Brain microvascular endothelial cell (primary cell): ENCODE data around the gene NAV1.
A peak's percentile ranks its signal among the peaks of the same experiment; 100 is the strongest.

Experiments
- DNase-seq: peaks from one replicate; pipeline ENCODE4 v3.0.0-alpha.2; 2020
- H3K27ac ChIP-seq: fragments of 250-450 bp; sonication (Bioruptor Pico); 2 replicates; pipeline ENCODE4 v1.5.1; 2020; ENCODE audit warnings: mild to moderate bottlenecking, moderate library complexity
- H3K27me3 ChIP-seq: fragments of 250-450 bp; sonication (Bioruptor Pico); replicated peaks from 2 replicates; pipeline ENCODE4 v1.5.1; 2020; ENCODE audit warnings: mild to moderate bottlenecking
- H3K36me3 ChIP-seq: fragments of 250-450 bp; sonication (Bioruptor Pico); replicated peaks from 2 replicates; pipeline ENCODE4 v1.5.1; 2020; ENCODE audit warnings: mild to moderate bottlenecking
- H3K4me3 ChIP-seq: 2 replicates; pipeline ENCODE4 v1.5.1; 2011; ENCODE audit warnings: low read depth, mild to moderate bottlenecking, control low read depth, low read length, moderate library complexity
- CTCF ChIP-seq: IDR thresholded peaks from 2 replicates; pipeline ENCODE4 v1.5.1; 2011; ENCODE audit warnings: low read depth, mild to moderate bottlenecking, moderate library complexity, low read length, control low read depth, inconsistent platforms; ENCODE audit errors: missing control alignments
- in situ Hi-C: cut with HindIII; loops from 2 replicates; pipeline ENCODE4 v1.10.0; 2017; ENCODE audit warnings: low sequenced_read_pairs, low pct_ligation_motif_present

NAV1 gene

DNA sequence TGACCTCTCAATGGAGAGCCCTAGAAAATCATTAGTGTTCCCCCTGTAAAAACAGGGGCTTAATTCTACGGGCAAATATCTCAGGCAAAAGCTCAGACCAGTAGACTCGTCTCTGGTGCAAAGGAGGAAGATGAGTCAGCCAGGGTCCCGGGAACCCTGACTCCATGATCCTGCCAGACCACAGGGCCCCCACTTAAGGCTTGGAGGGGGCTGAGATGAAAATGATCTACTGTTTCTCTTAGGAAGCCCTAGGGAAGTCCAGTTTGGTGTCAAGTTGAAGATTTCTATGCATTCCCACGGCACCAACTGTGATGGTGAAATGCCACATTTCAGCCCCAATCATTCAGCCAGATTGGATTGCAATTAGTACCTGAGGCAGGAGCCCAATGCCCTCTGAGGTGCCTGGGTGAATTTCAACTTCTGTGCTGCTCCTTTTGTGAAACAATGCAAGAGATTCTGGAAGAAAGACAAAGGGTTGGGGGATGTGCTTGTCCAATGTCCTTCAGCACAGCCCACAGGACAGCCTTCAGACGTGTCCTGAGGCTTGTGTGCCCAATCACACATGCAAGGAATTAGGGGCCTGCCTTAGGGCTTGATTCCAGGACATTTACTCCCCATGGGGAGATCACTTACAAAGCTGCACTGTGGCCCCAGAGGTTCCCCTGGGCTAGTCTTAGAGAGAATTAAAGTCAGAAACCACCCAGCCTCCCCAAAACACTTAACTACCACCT is 18.1 kb downstream of the NAV1 start:
- TF ChIP-seq CTCF, result no peak
- no peak overlapping the region for H3K4me3 ChIP-seq
- peak overlapping the region; percentile 39 for H3K27ac ChIP-seq
- H3K36me3 ChIP-seq, result no peaks in the 10 kb centered on the region
- no peaks in the 10 kb centered on the region for H3K27me3 ChIP-seq
- in situ Hi-C loops, result no loop called here
- DNase-seq, result no peak

DNA sequence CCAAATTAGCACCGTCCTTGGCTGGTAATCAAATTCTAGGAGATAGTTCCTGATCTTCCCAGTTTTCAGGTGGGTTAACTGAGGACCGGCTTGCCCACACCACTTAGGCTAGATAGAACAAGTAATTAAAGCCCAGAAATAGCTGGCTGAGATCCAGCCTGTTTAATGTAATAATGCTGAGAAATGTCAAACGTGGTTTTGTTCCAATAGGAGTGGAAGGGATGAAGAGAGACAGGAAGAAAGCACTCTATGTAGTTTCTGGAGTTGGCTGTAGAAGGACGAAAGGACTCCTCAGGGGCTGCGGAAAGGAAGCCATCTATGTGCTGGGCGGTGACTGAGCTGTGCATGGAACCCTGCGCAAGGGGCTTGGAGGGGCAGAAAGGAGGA is 18.6 kb downstream of the NAV1 start:
- no peak for TF ChIP-seq CTCF
- H3K27me3 ChIP-seq, result no peaks in the 10 kb centered on the region
- H3K36me3 ChIP-seq, result no peaks in the 10 kb centered on the region
- no peak overlapping the region for H3K4me3 ChIP-seq
- in situ Hi-C loops, result no loop called here
- no peak for DNase-seq
- H3K27ac ChIP-seq, result peak overlapping the region; percentile 39

DNA sequence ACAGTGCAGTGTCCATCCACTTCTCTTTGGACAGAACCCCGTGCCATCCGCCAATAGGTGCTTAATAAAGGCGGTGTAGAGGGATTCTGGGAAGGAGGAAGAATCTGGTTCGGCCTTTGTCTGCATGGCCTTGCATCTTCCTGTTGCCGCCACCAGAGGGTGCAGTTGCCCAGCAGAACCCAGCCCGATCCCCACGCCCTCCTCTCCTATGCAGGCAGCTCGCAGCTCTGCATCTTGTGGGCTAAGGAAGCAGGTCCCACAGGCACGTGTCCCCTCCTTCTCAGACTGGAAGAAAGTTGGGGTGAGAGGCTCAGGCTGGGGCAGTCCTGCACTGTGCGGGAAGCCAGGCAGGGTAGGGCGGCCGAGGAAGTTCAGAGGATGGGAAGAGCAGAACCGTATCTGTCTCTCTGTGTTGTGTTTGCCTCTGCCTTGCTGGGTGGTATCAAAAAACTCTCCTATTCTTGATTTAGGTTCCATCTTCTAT is 20.8 kb downstream of the NAV1 start:
- peak overlapping the region; percentile 3 for H3K27ac ChIP-seq
- DNase-seq, result peak; percentile 74
- TF ChIP-seq CTCF, result peak; percentile 97
- no peaks in the 10 kb centered on the region for H3K27me3 ChIP-seq
- in situ Hi-C loops, result no loop called here
- H3K4me3 ChIP-seq, result no peak overlapping the region
- H3K36me3 ChIP-seq, result no peaks in the 10 kb centered on the region

- H3K4me3 ChIP-seq, result no peak overlapping the region
These were observed 21.6 kb downstream of the NAV1 start for GRCh38 chr1:201560328-201561194.

DNA sequence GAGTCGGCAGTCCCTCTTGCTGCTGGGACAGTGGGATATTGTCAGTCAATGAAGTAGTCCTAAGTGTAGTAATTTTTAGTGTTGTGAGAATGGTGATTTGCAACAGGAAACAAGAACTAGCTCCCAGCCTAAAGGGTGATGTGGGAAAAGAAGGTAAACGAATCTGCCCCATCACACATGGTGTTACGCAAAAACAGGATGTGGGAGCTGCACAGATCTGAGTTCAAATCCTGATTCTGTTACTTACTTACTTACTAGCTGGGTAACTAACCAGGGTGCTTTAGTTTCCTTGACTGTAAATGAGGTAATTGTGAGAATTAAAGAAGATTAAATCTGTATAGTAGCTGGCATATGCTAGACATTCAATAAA is 22.3 kb downstream of the NAV1 start:
- DNase-seq, result no peak
- Histone ChIP-seq H3K27ac (no peak overlapping the region), H3K36me3 (no peaks in the 10 kb centered on the region), H3K27me3 (no peaks in the 10 kb centered on the region), H3K4me3 (no peak overlapping the region)
- in situ Hi-C loops, result no loop called here
- no peak for TF ChIP-seq CTCF

More at GRCh38 chr1:201560328-201561194, 21.6 kb downstream of the NAV1 start:
- Histone ChIP-seq H3K27me3 (no peaks in the 10 kb centered on the region), H3K36me3 (no peaks in the 10 kb centered on the region), H3K27ac (peak overlapping the region; percentile 3)
- in situ Hi-C loops, result no loop called here
- no peak for DNase-seq
- no peak for TF ChIP-seq CTCF
